Activated naive CD4-positive, alpha-beta T cell (primary cell): ENCODE data around the gene CSPG4.
"Not testable (repeated sequence)": the region's sequence is repeated elsewhere in the genome, so short reads cannot be mapped to it uniquely, and the experiment has no call there.

Experiments
- DNase-seq, 4 experiments: peaks; one replicate each; lab custom pipeline; 2025; lab: John Stamatoyannopoulos, UW

Gene CSPG4

GRCh38 chr15:75739791-75740190 lies 27.1 kb upstream of the CSPG4 start:
- DNase-seq: no peak

- DNase-seq: peak; percentile 58 to 88 (median 74)
Measured at GRCh38 chr15:75738647-75739325, 26.1 kb upstream of the CSPG4 start.

GRCh38 chr15:75738014-75738646 lies 25.5 kb upstream of the CSPG4 start:
- DNase-seq: no peak

DNA sequence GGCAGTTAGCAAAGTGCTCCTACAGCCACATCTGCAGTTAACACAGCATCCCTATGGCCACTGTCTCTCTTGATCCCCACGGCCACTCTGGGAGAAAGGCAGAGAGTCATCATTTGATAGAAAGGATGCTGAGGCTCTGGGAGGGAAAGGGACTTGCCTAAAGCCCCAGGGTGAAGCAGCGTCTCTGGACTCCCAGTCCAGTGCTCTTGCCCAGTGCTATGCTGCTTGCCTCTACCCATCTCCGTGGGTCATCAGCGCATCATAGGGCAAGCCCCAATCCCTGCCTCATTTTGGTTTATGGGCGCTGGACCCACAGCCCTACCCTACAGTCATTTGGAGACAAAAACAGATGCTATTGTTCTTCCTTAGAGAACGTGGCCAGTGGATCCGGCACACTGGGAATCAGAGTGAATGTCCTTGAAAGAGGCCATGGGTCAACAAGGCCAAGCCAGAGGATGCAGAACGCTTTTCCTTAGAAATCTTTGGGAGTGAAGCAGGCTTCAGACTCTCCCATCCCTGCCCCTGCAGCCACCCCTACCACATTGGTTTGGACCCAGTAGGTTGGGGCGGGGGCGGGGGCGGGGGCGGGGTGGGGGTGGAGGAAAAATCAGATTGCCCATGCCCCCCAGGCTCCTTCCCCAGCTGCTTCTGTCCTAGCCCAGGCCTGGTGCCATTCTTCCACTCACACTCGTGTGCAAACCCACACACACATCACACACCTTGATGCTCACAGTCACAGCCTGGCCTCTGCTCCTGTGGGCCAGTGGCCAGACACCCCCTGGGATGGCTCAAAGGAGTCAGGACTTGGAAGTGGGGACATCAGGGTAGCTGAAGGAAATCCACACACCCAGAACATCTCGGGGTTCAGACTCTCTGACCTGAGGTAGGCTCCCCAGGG lies 24.7 kb upstream of the CSPG4 start:
- not testable (repeated sequence) for DNase-seq

GRCh38 chr15:75736256-75736655 lies 23.6 kb upstream of the CSPG4 start:
- DNase-seq: no peak

GRCh38 chr15:75734861-75735760 lies 22.5 kb upstream of the CSPG4 start:
- DNase-seq: not testable (repeated sequence)

GRCh38 chr15:75733761-75734651 lies 21.4 kb upstream of the CSPG4 start:
- no peak for DNase-seq

- peak in 2 of 4 experiments; percentile 8 to 23 for DNase-seq
Measured at GRCh38 chr15:75732809-75733451, 20.3 kb upstream of the CSPG4 start.

DNA sequence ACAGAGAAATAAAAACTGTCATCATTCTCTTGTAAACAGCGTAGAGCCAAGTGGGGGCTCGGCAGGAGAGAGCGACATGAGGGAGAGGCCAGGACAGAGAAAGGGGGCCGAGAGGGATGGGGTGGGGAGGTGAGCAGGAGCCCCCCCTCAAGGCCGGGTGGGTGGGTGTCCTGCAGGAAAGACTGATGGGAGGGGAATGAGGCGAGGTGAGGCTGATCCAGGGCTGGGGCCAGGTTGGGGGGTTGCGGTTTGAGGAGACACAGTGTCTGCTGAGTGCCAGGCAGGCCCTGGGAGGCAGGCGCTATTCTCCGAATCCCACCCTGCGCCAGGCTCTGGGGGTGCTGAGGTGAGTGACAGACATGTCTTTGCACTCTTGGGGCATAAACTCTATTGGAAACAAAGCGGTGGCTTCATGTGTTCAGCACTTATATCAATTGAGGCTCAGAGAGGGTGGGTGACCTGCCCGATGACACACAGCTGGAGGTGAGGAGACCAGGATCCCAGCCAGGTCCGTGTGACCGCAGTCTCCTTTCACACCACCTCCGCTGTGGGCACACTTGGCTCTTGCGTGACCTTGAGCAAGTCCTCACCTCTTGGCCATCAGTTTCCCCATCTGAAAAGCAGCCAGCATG lies 19.6 kb upstream of the CSPG4 start:
- no peak for DNase-seq

DNA sequence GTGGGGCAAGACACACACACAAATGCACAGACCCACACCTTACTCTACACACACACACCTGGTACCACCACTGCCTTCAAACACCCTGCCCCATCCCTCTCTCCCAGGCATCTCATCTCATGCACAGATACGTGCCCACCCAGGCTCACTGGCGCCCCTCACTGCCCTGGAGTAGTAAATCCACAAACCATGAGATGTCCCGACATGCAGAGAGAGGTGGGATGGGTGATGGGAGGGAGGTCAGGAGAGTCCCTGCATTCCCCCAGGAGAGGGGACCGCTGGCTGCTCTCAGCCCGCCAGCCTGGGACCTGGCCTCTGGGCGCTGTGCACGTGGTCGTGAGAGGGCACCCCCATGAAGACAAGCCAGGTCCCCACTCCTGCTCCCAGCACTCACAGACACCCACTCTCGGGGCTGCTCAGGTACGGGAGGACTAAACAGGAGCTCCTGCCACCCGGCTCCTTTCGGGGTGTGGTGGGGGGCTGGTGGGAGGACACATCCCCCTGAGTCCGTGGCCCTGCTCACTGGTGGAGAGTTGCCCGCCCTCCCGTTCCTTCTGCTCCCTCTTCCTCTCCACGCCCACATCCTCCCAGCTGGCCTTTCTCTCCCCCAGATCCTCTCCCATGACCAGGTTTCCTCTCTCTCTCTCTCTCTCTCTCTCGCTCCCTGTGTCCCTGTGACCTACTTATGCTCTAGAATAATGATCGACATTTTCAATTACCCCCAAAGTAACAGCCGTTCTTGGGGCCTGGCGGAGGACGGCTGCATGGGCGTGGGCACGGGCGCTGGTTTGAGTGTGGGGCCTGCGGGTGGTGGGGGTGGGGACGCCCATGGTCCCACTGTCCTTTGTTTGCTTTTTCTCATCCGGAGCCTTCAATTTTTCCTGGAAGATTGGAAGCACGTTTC lies 18.9 kb upstream of the CSPG4 start:
- DNase-seq: no peak

- not testable (repeated sequence) for DNase-seq
Measured at GRCh38 chr15:75730376-75731247, 18.0 kb upstream of the CSPG4 start.

GRCh38 chr15:75729326-75730069 lies 16.9 kb upstream of the CSPG4 start:
- no peak for DNase-seq

DNA sequence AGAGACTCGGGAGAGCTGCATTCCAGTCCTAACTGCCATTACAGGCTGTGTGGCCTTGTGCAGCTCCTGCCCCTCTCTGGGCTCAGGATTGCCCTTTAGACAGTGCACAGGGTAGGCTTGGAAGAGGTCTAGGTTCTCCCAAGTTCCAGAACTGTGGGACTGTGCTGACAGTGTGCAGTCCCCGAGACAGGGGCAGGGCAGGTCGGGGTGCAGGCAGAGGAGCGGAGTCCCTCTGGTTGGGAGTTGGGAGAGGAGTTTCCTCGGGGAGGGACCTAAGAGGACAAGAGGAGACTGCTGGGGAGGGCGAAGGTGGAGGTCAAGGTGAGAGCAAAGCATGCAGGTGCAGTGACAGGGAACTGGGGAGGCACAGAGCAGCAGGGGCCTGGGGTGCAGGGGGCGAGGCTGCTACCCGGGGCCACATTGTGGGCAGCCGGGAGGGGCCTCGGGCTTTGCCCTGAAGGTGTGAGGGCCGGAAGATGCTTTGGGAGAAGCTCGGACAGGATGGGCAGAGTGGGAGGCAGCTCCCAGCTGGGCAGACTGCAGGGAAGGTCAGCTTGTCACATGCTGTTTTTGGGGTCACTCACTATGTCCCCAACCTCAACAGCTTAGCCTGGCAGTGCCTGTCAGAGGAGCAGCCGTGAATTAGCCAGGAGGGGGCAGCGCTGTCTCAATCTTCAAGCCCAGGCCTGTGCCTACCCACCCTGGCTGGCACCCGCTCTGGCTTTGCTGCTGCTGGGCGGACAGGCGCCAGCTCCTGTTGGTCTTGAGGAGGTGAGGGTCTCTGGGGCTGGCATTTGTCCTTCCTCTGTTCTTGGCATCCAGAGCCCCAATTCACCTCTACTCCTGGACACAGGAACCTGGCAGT lies 15.4 kb upstream of the CSPG4 start:
- peak; percentile 17 to 69 (median 50) for DNase-seq

DNA sequence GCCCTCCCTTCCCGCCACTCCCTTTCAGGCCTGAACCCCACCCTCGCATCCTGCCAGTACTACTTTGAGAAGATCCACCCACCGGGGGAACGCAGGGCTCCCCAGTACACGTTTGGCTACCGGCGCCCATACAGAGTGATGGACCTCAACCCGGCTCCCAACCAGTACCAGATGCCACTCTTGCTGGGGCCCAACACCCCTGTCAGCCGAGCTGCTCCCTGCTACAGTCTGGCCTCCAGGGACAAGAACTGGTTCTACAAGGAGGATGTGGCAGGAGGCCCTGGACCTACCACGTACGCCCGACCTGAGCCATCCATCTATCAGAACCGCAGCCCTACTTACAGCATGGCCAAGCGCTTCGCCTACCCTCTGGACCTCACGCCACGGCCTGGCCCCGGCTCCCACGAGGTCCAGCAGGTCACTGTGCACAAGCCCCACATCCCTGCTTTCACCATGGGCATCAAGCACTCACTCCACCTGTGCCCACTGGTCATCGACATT lies 14.4 kb upstream of the CSPG4 start:
- no peak for DNase-seq

GRCh38 chr15:75725719-75726607 lies 13.3 kb upstream of the CSPG4 start:
- DNase-seq: no peak
